CD4-positive, alpha-beta T cell treated with Interleukin-4 for 4 hours (primary cell): ENCODE results near the gene THRB.
"Not testable (repeated sequence)": the region's sequence is repeated elsewhere in the genome, so short reads cannot be mapped to it uniquely, and the experiment has no call there.

Source experiments
- DNase-seq: peaks from one replicate; pipeline ENCODE4 v3.0.0-alpha.2; 2020

Gene THRB

DNA sequence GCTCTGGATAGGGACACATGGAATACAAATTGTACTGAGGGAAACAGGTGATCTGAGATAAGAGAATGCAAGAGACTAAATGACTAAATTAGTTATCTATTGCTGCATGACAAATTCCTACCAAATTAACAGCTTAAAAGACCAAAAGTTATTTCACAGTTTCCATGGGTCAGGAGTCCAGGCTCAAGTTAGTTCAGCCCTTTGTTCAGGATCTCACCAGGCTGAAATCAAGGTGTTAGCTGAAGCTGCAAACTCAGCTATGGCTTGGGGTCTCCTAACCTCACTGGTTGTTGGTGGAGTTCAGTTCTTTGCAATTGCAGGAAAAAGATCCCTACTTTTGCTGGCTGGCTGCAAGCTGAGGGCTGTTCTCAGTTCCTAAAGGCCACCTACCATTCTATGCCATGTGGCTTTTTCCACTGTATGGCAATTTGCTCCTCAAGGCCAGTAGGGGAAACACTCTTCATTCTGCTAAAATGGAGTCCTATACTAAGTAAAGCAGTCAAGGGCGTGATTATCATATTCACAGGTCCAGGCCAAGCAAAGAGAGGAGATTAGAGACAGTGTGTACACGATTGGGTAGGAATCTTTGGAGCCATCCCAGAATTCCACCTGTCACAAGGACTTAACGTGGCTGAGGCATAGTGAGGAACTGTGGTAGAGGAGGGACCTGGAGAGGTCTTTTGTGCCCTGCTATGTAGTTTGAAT is 53.7 kb downstream of the THRB start:
- DNase-seq: no peak

DNA sequence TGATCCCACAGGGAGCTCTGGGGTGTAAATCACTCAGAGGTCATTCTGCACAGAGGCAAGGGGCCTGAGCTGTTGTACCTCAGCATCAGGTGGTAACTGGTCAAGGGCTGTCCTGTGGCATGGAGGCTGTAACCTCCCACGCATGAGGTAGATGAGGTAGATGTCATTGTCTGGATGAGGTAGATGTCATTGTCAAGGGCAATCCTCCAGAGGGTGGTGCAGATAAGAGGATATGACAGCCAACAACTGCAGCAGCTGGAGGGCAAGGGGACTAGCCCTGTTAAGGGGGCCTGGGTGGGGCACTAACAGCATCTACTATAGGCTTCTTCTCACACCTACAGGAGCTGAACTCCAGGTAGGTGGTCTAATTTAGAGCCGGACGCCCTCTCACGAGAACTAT is 55.6 kb downstream of the THRB start:
- DNase-seq: no peak

DNA sequence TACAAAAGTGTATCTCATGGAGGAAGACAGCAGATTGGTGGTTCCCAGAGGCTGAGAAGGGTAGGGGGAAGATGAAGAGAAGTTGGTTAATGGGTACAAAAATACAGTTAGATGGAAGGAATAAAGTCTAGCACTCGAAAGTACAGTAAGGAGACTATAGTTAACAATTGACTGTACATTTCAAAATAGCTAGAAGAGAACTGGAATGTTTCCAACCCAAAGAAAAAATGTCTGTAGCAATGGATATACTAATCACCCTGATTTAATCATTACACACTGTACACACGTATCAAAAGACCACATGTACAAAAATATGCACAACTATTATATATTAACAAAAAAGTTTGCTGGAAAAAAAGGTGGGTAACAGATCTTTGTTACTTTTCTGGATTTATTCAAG is 57.3 kb downstream of the THRB start:
- DNase-seq: no peak

DNA sequence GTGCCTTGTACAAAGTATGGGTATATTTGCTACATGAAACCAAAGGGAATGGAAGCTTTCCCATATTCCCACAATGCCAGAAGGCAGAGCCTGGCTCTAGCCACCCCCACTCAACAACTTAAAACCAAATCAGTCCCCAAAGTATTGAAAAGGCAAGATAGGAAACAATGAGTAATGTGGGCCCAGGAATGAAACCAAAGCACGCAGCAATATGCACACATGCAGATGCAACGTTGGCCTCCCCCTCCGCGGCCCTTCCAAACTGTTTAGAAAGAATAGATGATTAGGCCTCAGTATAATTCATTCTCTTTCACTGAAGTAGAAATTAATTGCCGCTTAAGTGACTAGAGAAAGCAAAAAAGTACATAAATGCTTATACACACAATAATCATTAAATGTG is 59.1 kb downstream of the THRB start:
- no peak for DNase-seq

DNA sequence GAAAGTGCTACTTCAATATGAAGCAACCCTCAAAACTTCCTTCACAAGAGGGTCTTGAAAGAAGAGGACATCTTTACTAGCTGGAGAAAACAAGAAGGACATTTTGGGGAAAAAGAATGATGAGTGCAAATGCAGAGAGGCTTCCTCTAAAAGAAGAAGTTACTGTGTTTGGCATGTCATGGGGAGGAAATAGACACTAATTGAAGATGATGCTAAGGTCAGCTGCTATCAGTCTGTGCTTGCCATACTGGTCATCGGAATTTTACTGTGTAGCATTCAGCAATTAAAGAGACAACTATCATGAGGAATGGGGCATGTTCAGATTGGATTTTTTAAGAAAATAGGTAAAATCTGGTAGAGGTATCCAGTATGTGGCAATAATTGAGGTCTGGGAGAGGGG is 60.0 kb downstream of the THRB start:
- DNase-seq: no peak

DNA sequence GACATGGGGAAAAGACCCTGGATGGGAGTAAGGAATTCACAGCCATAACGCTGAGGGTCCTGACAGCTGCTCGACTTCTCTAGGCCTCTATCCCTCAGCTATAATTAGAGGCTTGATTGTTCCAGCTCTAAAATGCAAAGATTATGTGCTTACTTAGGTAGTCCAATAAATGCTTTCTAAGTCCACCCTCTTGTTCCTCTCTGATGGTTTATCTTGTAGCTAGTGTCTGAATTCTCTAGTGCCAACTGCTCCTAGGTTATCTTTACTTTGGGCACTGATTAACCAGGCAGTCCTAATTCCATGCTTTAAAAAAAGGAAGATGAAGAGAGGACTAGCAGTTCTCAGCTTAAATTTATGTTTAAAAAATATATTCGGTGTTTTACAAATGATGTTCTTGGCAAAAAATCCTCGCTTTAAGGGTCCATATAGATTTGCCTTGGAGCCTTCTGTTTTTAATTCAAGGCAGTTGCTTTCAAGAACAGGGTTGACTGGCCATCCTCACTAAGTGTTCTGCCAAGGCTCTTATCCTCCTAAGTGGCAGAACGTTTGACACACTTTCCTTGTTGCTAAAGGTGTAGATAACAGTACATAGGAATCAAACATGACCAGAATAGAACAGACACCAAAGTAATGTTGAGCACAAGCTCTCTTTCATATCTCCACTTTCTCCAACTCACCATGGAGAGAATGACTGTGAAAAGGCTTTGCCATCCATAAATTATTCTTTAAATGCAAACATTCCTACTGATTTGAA is 60.6 kb downstream of the THRB start:
- DNase-seq: no peak

DNA sequence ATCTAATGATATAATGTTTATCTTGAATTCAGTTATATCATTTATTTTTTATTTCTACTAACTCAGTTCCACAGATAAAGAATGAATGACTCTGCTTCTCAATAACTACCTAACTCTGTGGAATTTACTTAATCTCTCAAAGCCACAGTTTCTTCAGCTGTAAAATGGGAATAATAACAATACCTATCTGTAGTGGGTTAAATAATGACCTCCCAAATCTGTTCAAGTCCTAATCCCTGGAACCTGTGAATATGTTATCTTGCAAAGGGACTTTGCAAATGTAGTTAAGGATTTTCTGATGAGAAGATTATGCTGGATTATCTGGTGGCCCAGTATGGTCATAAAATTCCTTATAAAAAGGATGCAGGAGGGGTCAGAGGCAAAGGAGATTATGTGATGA is 61.7 kb downstream of the THRB start:
- DNase-seq: no peak

DNA sequence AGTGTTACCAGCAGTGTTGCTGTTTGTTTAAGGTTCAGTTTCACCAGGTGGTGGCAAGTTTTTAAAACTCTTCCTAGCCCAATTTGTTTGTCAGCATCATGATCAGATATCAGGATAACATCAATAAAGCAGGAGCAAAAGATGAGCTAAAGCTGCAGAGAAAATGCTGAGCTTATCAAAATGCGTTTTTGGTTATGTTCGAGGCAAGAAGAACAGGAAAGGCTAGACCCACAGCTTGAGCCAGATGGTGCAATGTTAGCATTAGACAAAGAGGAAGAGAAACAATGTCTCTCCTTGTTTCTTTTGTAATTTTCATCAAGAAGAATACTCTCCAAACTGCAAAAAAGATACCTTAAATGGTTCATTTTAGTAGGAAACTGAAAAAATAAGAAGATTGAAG is 66.2 kb downstream of the THRB start:
- DNase-seq: no peak

DNA sequence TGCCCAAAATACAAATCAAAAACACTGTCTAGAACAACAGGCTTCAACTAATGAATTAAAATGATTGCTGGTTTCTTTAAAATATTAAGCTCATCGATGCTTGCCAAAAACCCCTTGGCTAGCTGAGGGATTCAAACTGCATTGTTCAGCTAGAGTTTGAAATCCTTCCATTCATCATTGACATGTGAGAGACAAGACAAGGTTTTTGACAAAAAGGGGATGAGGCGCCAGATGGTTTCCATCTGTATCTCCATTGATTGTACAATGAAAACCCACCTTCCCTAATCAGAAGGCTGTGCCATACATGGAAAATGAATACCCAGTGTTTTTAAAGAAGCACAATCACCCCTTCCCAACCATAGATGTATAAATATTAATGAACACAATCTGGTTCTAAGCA is 67.8 kb downstream of the THRB start:
- no peak for DNase-seq

DNA sequence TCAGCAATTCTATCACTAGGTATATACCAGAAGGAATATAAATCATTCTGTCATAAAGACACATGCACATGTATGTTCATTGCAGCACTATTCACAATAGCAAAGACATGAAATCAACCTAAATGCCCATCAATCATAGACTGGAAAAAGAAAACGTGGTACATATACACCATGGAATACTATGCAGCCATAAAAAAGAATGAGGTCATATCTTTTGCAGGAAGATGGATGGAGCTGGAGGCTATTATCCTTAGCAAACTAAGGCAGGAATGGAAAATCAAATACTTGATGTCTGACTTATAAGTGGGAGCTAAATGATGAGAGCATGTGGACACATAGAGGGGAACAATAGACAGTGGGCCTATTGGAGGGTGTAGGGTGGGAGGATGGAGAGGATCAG is 73.8 kb downstream of the THRB start:
- DNase-seq: not testable (repeated sequence)

DNA sequence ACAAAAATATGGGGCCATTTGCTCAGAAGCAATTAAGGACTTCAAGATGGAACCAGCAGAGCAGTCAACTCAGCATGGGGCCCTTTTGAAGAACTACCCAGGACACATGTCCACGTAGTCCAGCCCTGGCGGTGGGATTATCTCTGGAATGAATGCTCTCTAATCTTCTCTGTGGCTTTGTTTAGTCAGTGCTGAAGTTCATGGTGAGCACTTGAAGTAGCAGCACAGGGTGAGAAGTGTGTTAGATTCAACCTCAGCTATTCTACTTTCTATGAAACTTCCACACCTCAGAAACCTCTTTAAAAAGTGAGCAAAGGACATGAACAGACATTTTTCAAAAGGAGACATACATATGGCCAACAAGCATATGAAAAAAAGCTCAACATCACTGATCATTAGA is 74.4 kb downstream of the THRB start:
- DNase-seq: no peak

DNA sequence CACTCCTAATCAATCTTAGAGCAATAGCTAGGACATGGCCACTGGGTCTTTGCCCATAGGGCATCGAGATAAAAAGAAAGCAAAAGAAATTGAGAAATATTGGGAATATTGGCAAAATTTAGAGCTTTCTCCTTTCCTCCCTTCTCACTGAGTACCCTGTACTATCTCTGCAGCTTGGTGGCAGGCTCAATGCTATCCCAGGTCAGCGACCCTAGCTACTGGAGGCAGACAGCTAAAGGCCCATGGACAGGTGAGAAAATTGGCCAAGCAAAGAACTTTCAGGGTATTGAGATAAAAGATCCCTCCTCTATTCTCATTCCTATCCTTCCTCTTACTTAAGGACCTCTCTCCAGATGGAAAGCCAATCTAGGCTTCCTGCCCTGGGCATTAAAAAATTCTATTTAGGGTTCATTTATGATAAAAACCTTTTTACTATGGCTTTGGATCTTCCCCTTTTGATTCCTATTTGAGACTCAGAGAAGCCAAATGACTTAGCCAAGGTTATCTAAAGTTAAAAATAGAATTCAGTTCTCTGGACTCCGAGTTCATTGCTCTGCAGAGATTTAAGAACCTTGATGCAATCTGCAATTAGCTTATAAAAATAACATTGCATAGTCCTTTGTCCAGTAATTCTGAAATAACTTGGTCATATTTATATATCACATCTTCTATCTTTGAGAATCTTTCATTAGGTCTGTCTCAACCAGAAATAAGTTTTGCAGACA is 75.4 kb downstream of the THRB start:
- no peak for DNase-seq

DNA sequence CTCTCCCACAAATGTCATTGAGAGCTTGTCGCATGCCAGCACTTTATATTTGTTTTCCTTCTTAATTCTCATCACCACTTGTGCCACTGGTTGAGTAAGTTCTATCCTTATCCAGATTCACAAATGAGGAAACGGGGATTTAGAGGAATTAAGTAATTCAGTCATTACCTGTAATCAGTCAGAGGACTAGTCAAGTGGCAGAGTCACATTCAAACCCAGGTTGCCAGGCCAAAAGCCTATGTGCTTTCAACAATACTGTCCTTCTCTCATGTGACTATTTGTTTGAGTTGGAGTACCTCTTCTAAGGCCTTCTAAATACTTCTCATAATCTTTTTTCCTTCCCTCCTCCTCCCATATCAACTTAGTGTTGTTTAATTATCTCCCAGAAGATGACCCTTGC is 76.9 kb downstream of the THRB start:
- no peak for DNase-seq

DNA sequence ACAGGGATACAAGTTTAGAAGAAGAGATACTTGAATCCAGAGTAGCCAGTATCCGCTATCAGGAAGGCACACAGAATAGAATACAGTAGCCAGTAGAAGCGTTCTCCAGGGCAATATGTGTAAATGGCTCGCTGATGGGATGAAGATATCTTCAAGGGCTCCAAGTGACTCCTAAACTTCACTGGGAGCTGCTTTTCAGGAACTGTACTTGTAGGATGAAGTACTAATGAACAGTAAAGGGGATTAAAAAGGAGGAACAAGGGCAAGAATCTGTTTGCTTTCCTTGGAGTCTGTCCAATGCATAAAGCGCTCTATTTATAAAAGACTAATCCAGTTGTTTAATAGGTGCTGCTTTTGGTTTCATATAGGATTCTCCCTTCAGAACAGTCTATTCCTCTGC is 78.4 kb downstream of the THRB start:
- no peak for DNase-seq

DNA sequence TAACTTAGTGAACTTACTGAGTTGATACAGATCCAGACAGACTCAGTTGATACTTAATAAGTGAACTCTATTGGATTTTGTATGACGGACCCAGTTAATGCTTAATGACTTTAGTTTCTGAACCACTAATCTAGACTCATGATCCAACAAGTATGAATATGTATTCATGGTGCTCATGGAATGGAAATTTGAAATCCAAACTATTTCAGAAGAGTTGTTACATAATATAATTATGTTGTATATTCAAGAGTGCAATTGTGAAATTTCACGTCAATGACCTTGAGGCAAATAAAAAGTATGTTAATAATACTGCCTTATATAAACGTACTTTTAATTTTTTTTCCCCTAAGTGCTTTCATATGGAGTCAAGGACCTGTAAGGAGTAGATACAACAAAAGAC is 78.8 kb downstream of the THRB start:
- no peak for DNase-seq

DNA sequence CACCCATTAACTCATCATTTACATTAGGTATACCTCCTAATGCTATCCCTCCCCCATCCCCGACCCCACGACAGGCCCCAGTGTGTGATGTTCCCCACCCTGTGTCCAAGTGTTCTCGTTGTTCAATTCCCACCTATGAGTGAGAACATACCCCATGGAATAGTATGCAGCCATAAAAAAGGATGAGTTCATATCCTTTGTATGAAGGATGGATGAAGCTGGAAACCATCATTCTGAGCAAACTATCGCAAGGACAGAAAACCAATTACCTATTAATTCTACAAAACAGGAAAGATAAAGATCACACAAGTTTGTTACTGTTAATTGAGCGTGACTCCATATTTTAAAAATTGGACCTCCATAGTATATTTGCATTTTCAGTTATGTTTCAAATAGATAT is 81.0 kb downstream of the THRB start:
- not testable (repeated sequence) for DNase-seq

DNA sequence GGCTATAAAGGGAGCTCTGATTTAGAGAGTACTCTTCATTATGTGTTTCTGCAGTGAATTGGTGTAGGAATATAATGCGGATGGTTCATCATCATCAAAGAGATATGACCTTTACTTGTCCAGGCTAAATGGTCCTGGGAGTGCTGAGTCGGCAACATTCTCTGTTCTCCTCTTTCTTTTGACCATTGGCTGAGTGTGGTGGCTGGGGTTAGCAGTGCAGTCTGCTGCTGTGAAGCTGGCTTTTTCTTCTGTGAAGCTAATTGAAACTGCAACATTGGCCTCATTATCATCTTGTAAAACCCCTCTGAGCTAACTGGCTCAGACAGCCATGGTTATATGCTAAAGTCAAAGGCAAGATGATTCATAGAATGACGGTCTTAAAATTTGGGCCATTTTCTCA is 83.8 kb downstream of the THRB start:
- DNase-seq: no peak

DNA sequence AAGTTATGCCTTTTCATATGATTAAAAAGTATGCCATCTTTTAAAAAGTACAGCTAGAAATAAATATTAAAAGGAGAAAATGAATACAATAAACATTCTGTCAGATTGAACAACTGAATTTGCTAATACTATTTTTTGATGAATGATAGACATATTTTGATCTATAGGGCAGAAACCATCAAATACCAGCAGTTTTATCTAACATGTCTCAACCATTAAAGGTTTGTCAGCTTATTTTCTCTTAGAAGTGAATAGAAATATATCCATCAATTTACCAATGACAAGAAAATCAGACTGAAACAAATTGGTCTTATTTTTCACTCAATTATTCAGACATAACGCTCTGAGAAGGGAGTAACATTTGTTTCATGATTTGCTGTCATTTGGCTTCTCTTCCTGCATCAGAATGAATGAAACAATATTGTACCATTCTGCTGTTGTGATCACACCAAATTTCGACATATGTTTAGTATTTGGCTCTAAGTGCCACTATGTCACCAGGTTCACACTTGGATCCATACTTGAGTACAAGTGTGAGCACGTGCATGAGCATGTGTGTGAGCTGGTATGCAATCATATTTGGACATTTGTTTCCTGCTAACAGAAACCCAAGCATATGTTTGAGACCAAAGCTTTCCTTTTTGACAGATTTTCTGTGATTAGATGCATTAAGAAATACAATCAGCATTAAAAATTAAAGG is 86.5 kb downstream of the THRB start:
- DNase-seq: no peak

DNA sequence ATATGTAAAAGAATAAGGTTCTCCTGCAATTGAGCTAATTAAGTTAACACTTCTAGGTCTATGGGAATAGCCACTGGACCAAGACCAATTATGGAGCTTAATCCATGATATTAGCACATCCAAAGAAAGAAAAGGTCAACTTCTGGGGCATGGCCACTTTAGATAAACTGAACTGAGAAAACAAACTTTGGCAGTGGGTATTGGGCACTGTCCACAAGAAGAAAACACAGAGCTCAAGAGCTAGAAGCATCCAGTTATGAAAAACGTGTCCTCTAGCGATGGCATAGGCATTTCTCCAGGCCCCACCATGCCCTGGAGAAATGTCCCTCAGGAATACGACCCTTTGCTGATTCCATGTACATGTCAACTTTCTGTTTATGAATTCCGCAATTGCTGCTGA is 87.8 kb downstream of the THRB start:
- no peak for DNase-seq

DNA sequence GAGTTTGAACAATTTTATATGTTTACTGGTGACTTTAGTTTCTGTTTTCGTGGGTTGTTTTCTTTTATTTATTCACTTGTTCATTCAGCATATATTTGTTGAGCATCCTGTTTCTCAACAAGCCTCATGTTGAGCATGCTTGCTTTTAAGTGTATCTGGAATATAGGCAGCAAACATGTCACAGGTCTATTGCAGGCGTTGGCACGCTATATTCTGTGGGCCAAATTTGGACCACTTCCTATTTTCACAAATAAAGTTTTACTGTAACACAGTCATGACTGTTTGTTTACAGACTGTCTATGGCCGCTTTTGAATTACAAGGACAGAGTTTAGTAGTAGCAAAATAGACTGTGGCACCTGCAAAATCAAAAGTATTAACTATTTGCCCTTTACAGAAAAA is 89.6 kb downstream of the THRB start:
- DNase-seq: no peak

DNA sequence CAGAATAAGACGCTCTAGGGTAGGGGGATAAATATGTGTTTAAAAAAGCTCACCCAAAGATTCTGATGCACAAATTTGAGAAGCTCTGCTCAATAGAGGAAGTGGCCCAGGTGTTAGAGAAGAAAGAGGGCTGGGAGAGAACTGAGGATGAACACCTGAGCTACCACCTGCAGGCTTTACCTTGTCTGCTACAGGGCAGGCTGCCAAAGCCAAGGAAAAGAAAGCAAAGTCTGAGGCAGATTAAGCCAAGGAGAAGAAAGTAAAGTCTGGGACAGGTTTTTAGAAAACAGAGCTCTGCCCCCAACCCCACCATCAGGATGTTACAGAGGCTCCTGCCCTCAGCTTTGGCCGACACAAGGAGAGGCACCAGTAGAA is 92.9 kb downstream of the THRB start:
- DNase-seq: no peak

DNA sequence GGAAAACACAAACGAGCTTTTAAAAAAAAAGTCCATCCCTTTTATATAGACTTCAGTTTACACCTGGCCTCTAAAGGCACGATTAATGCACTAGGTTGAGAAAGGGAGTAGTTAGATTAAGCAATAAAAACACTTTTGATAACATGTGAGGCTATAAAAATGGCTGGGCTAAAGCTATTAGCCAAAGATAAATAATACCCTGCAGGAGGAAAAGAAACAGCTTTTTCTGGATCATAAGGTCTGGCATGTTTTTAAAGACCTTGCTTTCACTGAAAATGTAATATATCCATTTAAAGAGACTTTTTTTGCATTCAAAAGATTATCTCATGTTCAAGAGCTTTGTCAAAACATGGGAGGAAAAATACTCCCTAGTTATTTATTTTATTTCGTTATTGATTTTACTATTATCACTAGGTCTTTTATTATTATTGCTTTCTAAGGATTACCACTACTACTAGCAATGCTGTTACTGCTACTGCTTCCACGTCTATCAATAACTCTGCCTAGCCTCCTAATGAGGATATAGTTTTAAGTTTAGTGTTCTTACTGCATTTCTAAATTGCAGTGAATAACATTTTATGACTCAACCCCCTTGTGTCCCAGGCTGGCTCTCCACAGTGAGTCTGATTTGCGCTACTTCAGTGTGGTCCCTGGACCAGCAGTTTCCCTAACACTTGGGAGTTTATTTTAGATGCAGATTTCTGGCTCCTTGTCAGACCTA is 93.4 kb downstream of the THRB start:
- no peak for DNase-seq

DNA sequence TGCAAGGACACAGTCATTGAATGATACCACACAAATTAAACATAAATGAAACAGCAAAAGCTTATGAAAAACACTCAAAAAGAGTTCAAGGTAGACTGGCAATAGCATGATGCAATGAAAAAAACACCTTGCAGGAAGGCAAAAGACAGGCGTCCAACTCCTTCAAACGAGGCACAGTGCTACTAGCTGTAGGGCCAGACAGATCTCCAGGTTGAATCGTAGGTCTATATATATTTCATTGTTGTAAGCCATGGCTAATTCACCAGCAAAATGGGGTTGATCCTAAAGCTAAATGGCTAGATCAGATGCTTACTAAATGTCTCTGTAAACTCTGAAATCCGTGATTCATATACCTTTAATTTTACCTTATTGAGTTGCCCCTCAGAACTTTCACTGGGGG is 94.2 kb downstream of the THRB start:
- DNase-seq: no peak
